NT2/D1 (cell line): ENCODE measurements around the gene SP2.
"Not testable (repeated sequence)": the region's sequence is repeated elsewhere in the genome, so short reads cannot be mapped to it uniquely, and the experiment has no call there.

Source experiments
- DNase-seq: peaks from one replicate; pipeline ENCODE4 v3.0.0-alpha.2; 2011; ENCODE audit warnings: low read depth, low spot score
- H3K27me3 ChIP-seq: 2 replicates; pipeline ENCODE4 v1.6.0; 2011; ENCODE audit warnings: mild to moderate bottlenecking; ENCODE audit not compliant: insufficient read length, insufficient read depth
- H3K36me3 ChIP-seq: 2 replicates; pipeline ENCODE4 v1.6.1; 2011; ENCODE audit warnings: mild to moderate bottlenecking, low read length, mixed read lengths; ENCODE audit not compliant: insufficient read depth, insufficient read length
- H3K4me1 ChIP-seq: 2 replicates; pipeline ENCODE4 v1.5.1; 2011; ENCODE audit not compliant: insufficient read depth, insufficient read length
- H3K4me3 ChIP-seq: 2 replicates; pipeline ENCODE4 v1.5.1; 2011; ENCODE audit warnings: low read depth; ENCODE audit not compliant: insufficient read length
- H3K9ac ChIP-seq: 2 replicates; pipeline ENCODE4 v1.6.0; 2011; ENCODE audit warnings: low read depth; ENCODE audit not compliant: insufficient read length
- H3K9me3 ChIP-seq: 2 replicates; pipeline ENCODE4 v1.5.1; 2011; ENCODE audit warnings: mild to moderate bottlenecking, low read length; ENCODE audit not compliant: insufficient read depth
- SUZ12 ChIP-seq: IDR thresholded peaks from 2 replicates; pipeline ENCODE4 v1.6.1; 2011; ENCODE audit not compliant: insufficient read length, insufficient read depth; ENCODE audit errors: extremely low read depth
- YY1 ChIP-seq: IDR thresholded peaks from 2 replicates; pipeline ENCODE4 v1.6.1; 2011; ENCODE audit not compliant: insufficient read length, insufficient read depth
- ZNF274 ChIP-seq: IDR thresholded peaks from 2 replicates; pipeline ENCODE4 v1.6.1; 2011; ENCODE audit warnings: mild to moderate bottlenecking, low read depth, low read length

Gene SP2

DNA sequence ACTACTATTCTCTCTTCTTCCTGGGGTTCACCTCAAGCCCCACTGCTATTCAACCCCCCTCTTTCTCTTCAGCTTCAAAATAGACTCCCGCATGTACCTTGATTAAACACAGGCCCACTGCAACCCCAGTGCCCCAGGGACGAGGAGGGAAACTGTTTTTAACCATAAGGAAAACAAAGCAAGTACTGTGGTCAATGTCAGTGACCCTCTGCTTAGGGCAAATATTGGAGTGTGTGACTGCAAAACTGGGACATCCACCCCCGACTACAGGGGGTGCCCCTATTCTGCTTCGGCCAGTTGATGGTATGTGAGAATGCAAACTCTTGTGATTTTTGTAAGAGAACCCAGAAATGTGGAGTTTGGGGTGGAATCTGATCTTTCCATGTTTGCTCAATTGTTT is 35.8 kb downstream of the SP2 start:
- H3K27me3 ChIP-seq = no peaks in the 10 kb centered on the region
- no peak overlapping the region for H3K9ac ChIP-seq
- H3K9me3 ChIP-seq = no peaks in the 10 kb centered on the region
- H3K36me3 ChIP-seq = peaks cover 33% of the 10 kb centered on the region
- H3K4me1 ChIP-seq = peaks cover 3% of the 10 kb centered on the region
- no peak overlapping the region for H3K4me3 ChIP-seq
- no peak for DNase-seq
- no peak for TF ChIP-seq ZNF274
- TF ChIP-seq YY1 = no peak
- TF ChIP-seq SUZ12 = no peak

DNA sequence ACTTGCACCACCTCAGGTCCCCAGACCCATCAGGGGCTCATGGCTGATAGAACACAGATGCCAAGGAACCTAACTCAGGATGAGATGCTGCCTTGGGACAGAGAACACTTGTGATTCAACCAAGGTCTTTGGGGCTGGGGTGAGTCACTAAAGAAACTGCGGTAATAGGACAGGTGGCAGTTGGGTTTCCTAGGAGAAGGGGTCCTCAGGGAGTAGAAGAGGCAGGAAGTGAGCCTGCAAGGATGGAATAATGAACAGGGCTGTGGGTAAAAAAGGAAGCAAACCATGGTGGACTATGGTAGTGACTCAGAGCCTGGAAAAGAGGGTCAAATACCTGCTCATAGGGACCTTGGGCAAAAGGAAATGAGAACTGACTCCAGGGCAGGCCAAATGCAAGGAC is 38.8 kb downstream of the SP2 start:
- peaks cover 3% of the 10 kb centered on the region for H3K4me1 ChIP-seq
- peaks cover 9% of the 10 kb centered on the region for H3K36me3 ChIP-seq
- H3K9me3 ChIP-seq = no peaks in the 10 kb centered on the region
- TF ChIP-seq SUZ12 (no peak), ZNF274 (no peak), YY1 (no peak)
- no peaks in the 10 kb centered on the region for H3K27me3 ChIP-seq
- no peak for DNase-seq
- no peak overlapping the region for H3K4me3 ChIP-seq
- H3K9ac ChIP-seq = no peak overlapping the region

DNA sequence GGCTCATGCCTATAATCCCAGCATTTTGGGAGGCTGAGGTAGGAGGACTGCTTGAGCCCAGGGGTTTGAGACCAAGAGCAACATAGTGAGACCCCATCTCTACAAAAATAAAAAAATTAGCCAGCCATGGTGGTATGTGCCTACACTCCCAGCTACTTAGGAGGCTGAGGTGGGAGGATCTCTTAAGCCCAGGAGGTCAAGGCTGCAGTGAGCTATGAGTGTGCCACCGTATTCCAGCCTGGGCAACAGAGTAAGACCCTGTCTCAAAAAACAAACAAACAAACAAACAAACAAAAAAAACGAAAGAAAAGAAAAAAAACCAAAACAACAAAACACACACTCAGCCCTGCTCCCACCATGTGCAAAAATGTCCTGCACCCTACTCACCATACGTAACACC is 39.4 kb downstream of the SP2 start:
- not testable (repeated sequence) for H3K4me3 ChIP-seq, H3K4me1 ChIP-seq, H3K27me3 ChIP-seq, DNase-seq, H3K36me3 ChIP-seq, H3K9ac ChIP-seq, H3K9me3 ChIP-seq

DNA sequence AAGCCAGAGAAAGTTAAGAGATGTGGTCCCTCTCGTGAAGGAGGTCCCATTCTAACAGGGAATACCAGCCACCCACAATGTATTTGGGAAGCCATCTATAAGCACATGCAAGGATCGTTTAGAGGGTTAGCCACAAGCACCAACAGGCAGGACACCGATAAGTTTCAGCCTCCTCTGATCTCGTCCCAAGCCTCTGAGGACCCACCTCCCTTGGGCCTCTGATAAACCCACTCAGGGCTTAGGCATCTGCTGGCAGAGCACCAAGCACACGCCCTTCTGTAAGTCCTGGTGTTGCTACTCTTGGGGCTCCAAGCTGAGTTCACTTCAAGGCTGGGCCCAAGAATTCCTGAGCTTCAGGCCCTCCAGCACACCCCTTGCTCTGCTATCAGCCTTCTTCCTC is 39.9 kb downstream of the SP2 start:
- TF ChIP-seq ZNF274 (no peak), YY1 (no peak), SUZ12 (no peak)
- Histone ChIP-seq H3K4me3 (no peak overlapping the region), H3K9me3 (peaks cover 4% of the 10 kb centered on the region; the same call in 1 of the 2 replicates), H3K9ac (no peak overlapping the region), H3K4me1 (peaks cover 6% of the 10 kb centered on the region), H3K36me3 (no peaks in the 10 kb centered on the region), H3K27me3 (no peaks in the 10 kb centered on the region)
- no peak for DNase-seq

DNA sequence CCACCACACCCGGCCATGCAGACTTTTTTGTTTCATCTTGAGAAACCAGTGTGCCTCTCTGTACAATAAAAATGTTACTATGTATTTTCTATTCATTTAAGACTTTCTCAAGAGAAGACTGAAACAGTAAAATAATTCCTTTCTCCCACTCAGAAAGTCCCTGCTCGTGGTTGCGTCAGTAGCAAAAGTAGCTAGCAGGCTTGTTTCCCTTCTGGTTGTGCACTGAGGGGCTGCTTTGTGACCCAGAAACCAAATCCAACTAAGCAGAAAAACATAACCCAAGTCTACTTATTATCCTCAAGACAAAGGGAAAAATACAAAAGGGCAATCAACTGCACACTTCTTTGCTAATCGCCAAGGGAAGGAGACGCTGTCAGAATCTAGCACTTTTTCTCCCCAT is 41.9 kb downstream of the SP2 start:
- Histone ChIP-seq H3K9ac (no peak overlapping the region), H3K36me3 (no peaks in the 10 kb centered on the region), H3K4me1 (peaks cover 6% of the 10 kb centered on the region), H3K9me3 (peaks cover 6% of the 10 kb centered on the region; the same call in 1 of the 2 replicates), H3K4me3 (no peak overlapping the region), H3K27me3 (no peaks in the 10 kb centered on the region)
- TF ChIP-seq SUZ12 = no peak
- TF ChIP-seq YY1 = no peak
- TF ChIP-seq ZNF274 = no peak
- no peak for DNase-seq

DNA sequence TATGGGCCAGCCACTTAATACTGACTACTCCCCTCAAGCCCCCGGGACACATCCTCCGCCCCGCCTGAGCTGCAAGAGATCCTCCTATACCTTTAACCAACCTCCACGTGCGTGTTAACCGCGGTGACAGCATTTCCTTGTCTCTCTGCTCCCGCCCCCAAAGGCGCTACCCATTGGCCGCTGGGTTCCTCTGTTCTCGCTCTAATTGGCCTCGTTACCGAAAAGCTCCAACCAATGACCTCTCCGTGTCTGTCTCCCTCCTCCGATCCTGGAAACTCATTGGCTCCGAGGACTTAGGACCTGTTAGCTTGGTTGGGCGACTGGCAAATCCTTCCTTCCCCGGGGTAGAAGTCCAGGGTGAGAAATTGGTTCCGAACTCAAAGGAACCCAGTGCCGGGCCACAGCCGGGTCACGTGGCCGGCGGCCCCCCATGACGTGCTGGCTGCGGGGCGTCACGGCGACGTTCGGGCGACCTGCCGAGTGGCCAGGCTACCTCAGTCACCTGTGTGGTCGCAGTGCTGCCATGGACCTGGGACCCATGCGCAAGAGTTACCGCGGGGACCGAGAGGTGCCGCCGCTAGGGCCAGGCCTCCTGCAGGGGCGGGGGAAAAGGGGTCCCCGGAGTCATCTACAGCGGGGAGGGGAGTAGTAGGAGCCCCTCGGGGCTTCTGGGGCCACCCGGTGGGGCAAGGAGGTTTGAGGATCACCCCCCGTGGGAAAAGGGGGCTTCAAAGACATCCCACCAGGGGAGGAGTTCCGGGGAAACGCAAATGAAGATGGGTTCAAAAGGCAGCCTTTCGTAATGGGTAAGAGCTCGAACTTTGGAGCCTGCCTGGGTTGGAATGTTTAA is 45.4 kb downstream of the SP2 start, which contains the start of gene PNPO:
Gene PNPO (plus strand): TSS at position 326 of the 850 bp plus-strand sequence. CDS start 105 bp downstream, at position 431.
- H3K4me3 ChIP-seq = peak within 1 kb of the TSS; percentile 78
- H3K36me3 ChIP-seq = peaks cover 30% of the 10 kb centered on the region
- peaks cover 3% of the 10 kb centered on the region for H3K4me1 ChIP-seq
- TF ChIP-seq SUZ12 (no peak), YY1 (no peak), ZNF274 (no peak)
- peaks cover 6% of the 10 kb centered on the region; the same call in 1 of the 2 replicates for H3K9me3 ChIP-seq
- peak within 1 kb of the TSS; percentile 77 for H3K9ac ChIP-seq
- peak; percentile 89 for DNase-seq
- no peaks in the 10 kb centered on the region for H3K27me3 ChIP-seq

DNA sequence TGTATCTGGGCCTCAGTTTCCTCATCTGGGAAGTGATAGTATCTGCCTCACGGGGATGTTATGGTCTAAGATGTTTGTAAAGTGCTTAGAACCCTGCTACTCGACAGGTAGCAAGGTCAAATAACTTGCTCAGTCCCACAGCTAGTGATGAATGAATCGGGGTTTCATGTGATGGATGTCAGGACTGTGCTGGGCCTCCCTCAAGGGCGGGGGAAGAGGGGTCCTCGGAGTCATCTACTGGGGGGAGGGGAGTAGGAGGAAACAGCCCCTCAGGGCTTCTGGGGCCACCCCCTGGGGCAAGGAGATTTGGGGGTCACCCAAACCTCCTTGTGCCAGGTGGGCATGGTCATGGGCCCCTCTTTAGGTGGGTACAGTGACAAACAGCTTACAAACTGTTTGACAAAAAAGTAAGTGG is 46.1 kb downstream of the SP2 start:
- peaks cover 33% of the 10 kb centered on the region for H3K36me3 ChIP-seq
- no peaks in the 10 kb centered on the region for H3K27me3 ChIP-seq
- H3K9ac ChIP-seq = peak overlapping the region; percentile 77
- peaks cover 3% of the 10 kb centered on the region for H3K4me1 ChIP-seq
- no peak for DNase-seq
- H3K9me3 ChIP-seq = peaks cover 6% of the 10 kb centered on the region; the same call in 1 of the 2 replicates
- H3K4me3 ChIP-seq = peak overlapping the region; percentile 78
- TF ChIP-seq YY1 (no peak), ZNF274 (no peak), SUZ12 (no peak)

DNA sequence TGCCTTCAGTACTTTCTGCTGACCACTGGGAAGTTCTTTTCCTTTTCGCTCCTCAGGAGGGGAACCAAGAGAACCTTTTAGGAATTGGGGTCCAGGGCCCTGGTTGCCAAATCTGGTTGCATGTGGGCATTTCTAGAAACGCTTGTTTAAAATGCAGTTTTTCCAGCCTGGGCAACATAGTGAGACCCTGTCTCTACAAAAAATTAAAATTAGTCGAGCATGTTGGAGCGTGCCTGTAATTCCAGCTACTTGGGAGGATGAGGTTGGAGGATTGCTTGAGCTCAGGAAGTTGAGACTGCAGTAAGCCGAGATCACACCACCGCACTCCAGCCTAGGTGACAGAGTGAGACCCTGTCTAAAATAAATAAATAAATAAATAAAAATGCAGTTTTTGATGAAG is 46.5 kb downstream of the SP2 start:
- no peak for DNase-seq
- H3K9ac ChIP-seq = peak overlapping the region; percentile 77

More for the DNA sequence above, 46.5 kb downstream of the SP2 start:
- Histone ChIP-seq H3K4me1 (peaks cover 3% of the 10 kb centered on the region), H3K27me3 (no peaks in the 10 kb centered on the region), H3K9me3 (peaks cover 6% of the 10 kb centered on the region; the same call in 1 of the 2 replicates), H3K4me3 (no peak overlapping the region), H3K36me3 (peaks cover 33% of the 10 kb centered on the region)
- TF ChIP-seq ZNF274 (no peak), YY1 (no peak), SUZ12 (no peak)
